NCI-H1930 (cell line): Measurements from ENCODE around the gene SRRM3.
"Not testable (repeated sequence)": the region's sequence is repeated elsewhere in the genome, so short reads cannot be mapped to it uniquely, and the experiment has no call there.

ENCODE experiments used
- DNase-seq, 2 experiments: peaks; one replicate each; lab custom pipeline; 2025; lab: John Stamatoyannopoulos, UW

The SRRM3 gene

DNA sequence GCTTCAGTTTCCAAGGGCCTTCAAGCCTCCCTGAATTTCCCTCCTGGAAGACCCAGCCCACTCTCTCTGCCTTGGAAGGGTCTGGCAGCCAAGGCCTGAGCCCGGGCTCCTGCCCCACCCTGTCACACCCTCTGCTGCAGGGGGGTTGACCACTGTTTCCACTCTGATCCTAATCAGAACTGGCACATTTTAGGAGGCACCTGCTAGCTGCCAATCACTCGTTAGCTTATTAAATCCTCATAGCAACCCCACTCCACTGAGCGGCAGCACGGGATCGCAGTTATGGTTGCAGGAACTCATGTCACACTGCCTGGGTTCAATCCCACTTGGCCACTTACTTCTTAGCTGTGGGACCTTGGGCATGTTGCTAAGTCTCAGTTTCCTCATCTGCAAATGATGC is 113.7 kb downstream of the SRRM3 start:
- DNase-seq = no peak

DNA sequence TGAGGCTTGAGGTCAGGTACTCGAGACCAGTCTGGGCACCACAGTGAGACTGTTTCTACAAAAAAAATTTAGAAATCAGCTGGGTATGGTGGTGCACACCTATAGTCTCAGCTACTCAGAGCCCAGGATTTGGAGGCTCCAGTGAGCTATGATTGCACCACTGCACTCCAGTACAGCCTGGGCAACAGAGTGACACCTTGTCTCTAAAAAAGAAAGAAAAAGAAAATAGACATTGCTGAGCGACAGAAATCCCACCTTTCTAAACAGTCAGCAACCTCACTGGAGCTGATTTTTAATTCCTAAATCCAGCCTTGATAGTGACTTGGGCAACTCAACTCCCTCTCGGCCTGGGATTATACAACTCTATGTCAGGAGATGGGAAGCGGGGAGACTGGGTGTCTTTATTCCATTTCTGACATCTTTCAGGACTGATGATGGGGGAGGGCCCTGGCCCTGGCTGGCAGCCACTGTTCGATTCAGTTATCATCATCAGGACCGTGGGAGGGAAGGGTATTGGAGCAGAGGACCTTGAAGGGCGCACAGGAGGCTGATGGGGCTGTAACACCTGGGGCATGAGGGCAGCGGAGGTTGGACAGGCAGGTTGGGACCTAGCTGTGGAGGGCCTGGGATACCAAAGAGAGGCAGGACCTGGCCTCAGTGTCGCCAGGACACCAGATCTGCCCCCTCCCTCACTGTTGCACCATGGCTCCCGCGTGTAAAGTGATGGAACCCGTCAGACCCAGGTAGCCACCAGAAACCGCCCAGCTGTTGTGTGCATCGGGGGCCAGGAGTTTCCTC is 115.5 kb downstream of the SRRM3 start:
- no peak for DNase-seq

- peak; percentile 98 to 99 for DNase-seq
These were observed 116.2 kb downstream of the SRRM3 start for GRCh38 chr7:76317782-76318487.

- peak; percentile 47 to 65 for DNase-seq
These were observed 117.0 kb downstream of the SRRM3 start for GRCh38 chr7:76318488-76319353.

- DNase-seq = no peak
These were observed 123.4 kb downstream of the SRRM3 start for GRCh38 chr7:76325092-76325491.

- no peak for DNase-seq
These were observed 124.1 kb downstream of the SRRM3 start for GRCh38 chr7:76325811-76326210.

DNA sequence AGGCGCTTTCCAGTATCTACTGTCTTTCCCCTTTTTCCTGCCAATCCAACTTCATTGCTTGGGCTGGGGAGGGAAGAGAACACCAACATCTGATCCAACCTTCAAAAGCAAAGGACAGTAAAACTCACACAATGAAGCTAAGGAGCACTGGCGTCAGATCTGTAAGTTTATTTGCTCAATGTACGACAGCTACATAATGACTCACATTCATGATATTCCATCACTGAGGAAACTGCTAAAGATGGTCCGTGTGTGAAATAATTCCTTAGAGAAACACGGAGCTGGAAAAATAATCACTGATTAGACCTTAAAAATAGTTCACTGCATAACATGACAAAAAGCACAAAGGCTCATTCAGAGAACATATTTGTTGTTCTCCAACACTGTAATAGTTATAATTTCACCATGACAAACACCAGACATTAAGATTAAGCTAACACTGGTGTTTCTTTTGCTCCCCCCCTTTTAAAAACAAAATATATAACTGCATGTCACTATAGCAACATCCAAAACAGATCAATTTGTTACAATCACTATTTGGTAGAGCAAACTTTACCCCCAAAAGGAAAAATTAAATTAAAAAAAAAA is 125.0 kb downstream of the SRRM3 start:
- DNase-seq = no peak

- no peak for DNase-seq
These were observed 125.9 kb downstream of the SRRM3 start for GRCh38 chr7:76327610-76328009.

- DNase-seq = no peak
These were observed 126.7 kb downstream of the SRRM3 start for GRCh38 chr7:76328389-76328788.

DNA sequence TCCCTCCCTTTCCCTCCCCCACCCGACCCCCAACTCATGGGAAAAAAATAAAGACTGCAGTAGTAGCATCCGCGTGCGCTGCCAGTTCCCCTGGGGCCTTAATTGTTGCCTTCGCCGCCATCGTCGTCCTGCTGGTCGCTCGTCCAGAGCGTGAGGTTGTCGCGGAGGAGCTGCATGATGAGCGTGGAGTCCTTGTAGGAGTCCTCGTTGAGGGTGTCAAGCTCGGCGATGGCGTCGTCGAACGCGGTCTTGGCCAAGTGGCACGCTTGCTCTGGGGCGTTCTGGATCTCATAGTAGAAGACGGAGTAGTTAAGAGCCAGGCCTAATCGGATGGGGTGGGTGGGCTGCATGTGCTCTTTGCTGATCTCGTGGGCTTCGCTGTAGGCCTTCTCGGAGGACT is 127.8 kb downstream of the SRRM3 start:
- DNase-seq = no peak

DNA sequence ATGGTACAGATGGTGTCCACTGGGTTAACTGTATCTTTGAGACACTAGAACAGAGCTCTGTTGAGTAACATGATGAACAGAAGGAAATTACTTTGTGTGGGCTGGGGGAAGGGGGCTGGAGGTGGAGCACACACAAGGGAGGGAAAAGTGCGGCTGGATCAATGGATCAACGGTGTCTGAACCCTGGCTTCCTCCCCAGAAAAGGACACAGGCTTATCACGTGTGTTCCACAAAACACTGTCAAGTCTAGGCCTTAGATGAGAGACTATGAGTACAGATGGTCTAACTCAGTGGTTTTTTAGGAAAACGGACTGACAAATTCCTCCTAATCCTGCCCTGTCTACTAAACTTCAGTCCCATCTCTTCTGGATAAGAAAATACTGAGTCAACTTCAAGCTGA is 128.6 kb downstream of the SRRM3 start:
- no peak for DNase-seq

DNA sequence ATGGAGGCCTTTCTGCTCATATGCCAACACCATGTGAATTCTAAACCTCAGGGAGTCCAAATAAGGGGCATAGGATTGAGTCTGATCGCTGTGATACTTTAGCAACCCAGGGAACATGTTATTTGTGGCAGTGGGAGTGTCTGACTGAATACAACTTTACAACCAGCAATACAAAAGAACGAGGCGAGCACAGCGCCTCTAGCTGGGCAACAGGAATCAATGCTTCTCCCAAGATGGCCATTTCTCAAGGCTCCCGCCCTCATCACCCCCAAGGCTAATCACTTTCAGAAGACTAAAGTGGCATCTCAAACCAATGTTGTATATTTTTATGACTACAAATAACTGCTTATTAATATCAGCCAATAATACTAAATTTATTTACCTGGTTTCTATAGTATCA is 129.0 kb downstream of the SRRM3 start:
- DNase-seq = no peak

- DNase-seq = no peak
These were observed 130.4 kb downstream of the SRRM3 start for GRCh38 chr7:76332078-76332477.

DNA sequence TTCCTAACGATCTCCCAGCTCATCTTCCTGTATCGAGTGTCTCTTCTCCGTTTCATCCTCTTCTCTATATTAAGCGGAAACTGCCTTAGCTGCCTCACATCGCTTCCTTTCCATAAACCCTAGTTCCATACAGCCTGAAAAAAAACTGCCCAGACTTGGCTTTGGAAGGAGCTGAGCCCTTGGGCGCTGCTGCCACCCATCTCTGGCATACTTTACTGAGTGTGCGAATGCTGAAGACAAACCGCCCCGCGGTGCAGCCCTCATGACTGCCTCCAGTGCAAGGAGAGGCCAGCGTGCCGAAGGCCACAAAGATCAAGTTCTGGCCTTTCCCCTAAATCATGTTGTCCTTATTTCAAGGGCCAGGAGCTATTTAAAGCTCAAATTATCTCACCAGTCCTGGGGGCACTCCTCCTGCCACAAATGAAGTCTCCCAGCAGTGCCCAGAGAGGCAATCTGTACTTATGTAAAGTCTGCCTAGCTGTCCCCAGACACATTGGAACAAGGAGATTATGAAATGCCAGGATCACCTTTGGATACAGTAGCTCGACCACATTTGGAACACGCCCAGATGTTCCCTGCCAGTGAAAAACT is 131.9 kb downstream of the SRRM3 start:
- DNase-seq = no peak

DNA sequence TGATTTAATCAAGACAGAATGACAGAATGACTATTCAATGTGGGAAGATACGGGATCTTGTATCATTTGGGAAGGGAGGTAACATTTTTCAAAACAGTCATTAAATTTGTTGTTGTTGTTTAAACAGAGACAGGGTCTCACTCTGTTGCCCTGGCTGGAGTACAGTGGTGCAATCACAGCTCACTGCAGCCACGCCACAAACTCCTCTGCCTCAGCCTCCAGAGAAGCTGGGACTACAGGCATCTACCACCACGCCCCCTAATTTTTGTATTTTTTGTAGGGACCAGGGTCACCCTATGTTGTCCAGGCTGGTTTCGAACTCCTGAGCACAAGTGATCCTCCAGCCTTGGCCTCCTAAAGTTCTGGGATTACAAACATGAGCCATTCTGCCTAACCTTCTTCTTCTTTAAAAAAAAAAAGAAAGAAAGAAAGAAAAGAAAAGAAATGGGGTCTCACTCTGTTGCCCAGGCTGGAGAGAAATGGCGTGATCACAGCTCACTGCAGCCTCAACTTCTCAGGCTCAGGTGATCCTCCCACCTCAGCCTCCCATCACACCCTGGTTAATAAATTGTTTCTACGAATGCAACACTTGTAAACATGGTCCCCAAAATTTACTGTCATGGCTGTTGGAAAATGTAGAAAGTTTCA is 132.7 kb downstream of the SRRM3 start:
- no peak for DNase-seq

- DNase-seq = not testable (repeated sequence)
These were observed 133.7 kb downstream of the SRRM3 start for GRCh38 chr7:76335417-76335816.

DNA sequence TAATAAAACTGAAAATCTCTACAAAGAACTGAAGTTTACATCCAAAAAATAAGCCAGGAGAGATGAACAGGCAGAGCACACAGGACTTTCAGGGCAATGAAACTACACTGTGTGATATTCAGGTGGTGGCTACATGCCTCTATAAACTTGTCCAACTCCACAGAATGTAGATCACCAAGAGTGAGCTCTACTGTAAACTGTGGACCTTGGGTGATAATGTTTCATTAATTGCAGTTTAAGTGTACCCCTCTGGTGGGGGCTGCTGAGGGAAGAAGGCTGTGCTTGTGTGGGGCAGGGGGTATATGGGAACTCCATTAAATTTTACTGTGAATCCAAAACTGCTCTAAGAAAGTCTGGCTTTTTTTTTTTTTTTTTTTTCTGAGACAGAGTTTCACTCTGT is 134.4 kb downstream of the SRRM3 start:
- no peak for DNase-seq
